GM19397 (cell line): ENCODE results near the gene PREX1.

ENCODE experiments used
- ATAC-seq: cut with Tn5 transposase; IDR thresholded peaks from one replicate; pipeline ENCODE4 v1.9.1; 2021; ENCODE audit warnings: mild to moderate bottlenecking, moderate library complexity; ENCODE audit not compliant: unreplicated experiment

PREX1 gene

GRCh38 chr20:48616481-48616880 lies 211.3 kb downstream of the PREX1 start:
- ATAC-seq = no peak

- no peak for ATAC-seq
Observed at GRCh38 chr20:48615871-48616270, 211.9 kb downstream of the PREX1 start.

- no peak for ATAC-seq
Observed at GRCh38 chr20:48614593-48615274, 213.1 kb downstream of the PREX1 start.

- ATAC-seq = no peak
Observed at GRCh38 chr20:48613926-48614325, 213.9 kb downstream of the PREX1 start.

GRCh38 chr20:48612335-48612734 lies 215.5 kb downstream of the PREX1 start:
- ATAC-seq = no peak

- no peak for ATAC-seq
Observed at GRCh38 chr20:48610996-48611395, 216.8 kb downstream of the PREX1 start.

- ATAC-seq = peak; percentile 91
Observed at GRCh38 chr20:48609491-48609978, 218.3 kb downstream of the PREX1 start.

GRCh38 chr20:48608756-48609155 lies 219.0 kb downstream of the PREX1 start:
- no peak for ATAC-seq

GRCh38 chr20:48607544-48607865 lies 220.3 kb downstream of the PREX1 start:
- ATAC-seq = no peak

GRCh38 chr20:48606841-48607543 lies 220.8 kb downstream of the PREX1 start:
- no peak for ATAC-seq

- no peak for ATAC-seq
Observed at GRCh38 chr20:48606172-48606840, 221.5 kb downstream of the PREX1 start.

GRCh38 chr20:48605364-48606171 lies 222.2 kb downstream of the PREX1 start:
- ATAC-seq = no peak

GRCh38 chr20:48604936-48605335 lies 222.9 kb downstream of the PREX1 start:
- ATAC-seq = no peak

GRCh38 chr20:48604426-48604825 lies 223.4 kb downstream of the PREX1 start:
- ATAC-seq = no peak

GRCh38 chr20:48603819-48604405 lies 223.9 kb downstream of the PREX1 start:
- ATAC-seq = no peak

- ATAC-seq = no peak
Observed at GRCh38 chr20:48603116-48603818, 224.5 kb downstream of the PREX1 start.

GRCh38 chr20:48601798-48602197 lies 226.0 kb downstream of the PREX1 start:
- ATAC-seq = no peak

- ATAC-seq = no peak
Observed at GRCh38 chr20:48600470-48600945, 227.3 kb downstream of the PREX1 start.

- ATAC-seq = no peak
Observed at GRCh38 chr20:48599748-48600469, 227.9 kb downstream of the PREX1 start.
